ENCODE data around the gene GINS1. TPM values are rescaled to one million over a fixed set of nuclear protein-coding genes. Genes with fewer than 3 reads are reported as not detected.

GINS1 gene
- total RNA-seq, 1 donor from 2014 or later, result 6.6 TPM

DNA sequence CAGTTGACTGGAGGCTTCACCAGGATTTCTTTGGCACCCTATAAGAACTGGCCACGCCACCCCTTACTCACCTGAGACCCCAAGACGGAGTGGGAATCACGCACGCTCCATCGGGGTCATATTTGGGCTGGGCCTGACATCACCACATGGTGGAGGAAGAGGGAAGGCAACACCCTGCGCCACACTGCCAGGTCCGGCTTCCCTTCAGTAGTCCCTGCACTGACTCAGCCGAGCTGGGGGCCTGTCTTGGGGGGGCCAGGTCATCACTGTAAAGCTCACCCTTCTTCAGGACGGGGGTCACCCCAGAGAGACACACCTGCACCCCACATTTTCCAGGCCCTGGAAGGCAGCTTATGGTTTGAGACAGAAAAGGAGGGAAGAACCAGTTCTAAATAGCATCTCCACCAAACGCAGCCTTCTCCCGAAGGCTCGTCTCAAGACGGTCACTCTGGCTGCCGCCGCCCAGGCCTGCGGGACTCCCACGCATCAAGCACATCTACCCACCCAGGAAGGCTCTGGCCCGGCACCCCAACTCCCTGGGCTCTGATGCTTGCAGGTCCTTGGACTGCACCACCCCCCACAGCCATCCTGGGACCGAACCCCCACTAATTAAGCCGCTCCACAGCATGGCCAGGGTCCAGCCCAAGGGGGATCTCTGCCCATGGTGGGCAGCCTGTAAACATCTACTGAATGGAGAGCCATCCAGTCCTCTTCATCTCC, 51.8 kb downstream of the GINS1 start:
- Mint-ChIP-seq H3K4me3 (ENCODE audit: unreplicated experiment) (no peak overlapping the region), H3K4me1 (ENCODE audit: low read depth, unreplicated experiment) (no peaks in the 10 kb centered on the region), H3K9me3 (ENCODE audit: unreplicated experiment) (no peaks in the 10 kb centered on the region), H3K36me3 (ENCODE audit: low read depth, unreplicated experiment) (peaks cover 18% of the 10 kb centered on the region), H3K27ac (ENCODE audit: unreplicated experiment) (no peak overlapping the region), H3K27me3 (ENCODE audit: low read depth, unreplicated experiment) (no peaks in the 10 kb centered on the region)
- Histone ChIP-seq H2AFZ (ENCODE audit: low read depth, low read length) (no peak overlapping the region), H3K9me3 (ENCODE audit: insufficient read depth, low read depth, low read length) (no peaks in the 10 kb centered on the region), H3K4me3 (ENCODE audit: insufficient read depth, low read depth, low read length) (no peak overlapping the region), H3K27ac (ENCODE audit: low read depth, low read length) (no peak overlapping the region), H3K4me1 (ENCODE audit: insufficient read depth, low read length) (no peaks in the 10 kb centered on the region), H4K20me1 (ENCODE audit: insufficient read depth, low read length) (no peaks in the 10 kb centered on the region), H3K79me2 (ENCODE audit: insufficient read depth, low read length) (no peaks in the 10 kb centered on the region), H3K9ac (ENCODE audit: low read length) (no peak overlapping the region), H3K27me3 (ENCODE audit: insufficient read depth, low read length) (no peaks in the 10 kb centered on the region), H3K4me2 (ENCODE audit: low read length) (no peak overlapping the region), H3K36me3 (ENCODE audit: insufficient read depth, low read length) (no peaks in the 10 kb centered on the region)
- no peak for FAIRE-seq
- DNase-seq (ENCODE audit: low read depth), result no peak
- no peak for TF ChIP-seq CTCF (IDR thresholded peaks at IDR 0.05; ENCODE audit: insufficient read depth, low read depth, low read length)
- no peak for TF ChIP-seq EZH2 (IDR thresholded peaks at IDR 0.05; ENCODE audit: insufficient read depth, low read length)

- H3K4me1 Mint-ChIP-seq (ENCODE audit: low read depth, unreplicated experiment), result peaks cover 4% of the 10 kb centered on the region
- peaks cover 16% of the 10 kb centered on the region for H3K36me3 Mint-ChIP-seq (ENCODE audit: low read depth, unreplicated experiment)
- FAIRE-seq (no peak), DNase-seq (ENCODE audit: low read depth) (no peak)
- H3K9me3 Mint-ChIP-seq (ENCODE audit: unreplicated experiment), result no peaks in the 10 kb centered on the region
- Histone ChIP-seq H3K9me3 (ENCODE audit: insufficient read depth, low read depth, low read length) (no peaks in the 10 kb centered on the region), H4K20me1 (ENCODE audit: insufficient read depth, low read length) (no peaks in the 10 kb centered on the region), H3K4me2 (ENCODE audit: low read length) (no peak overlapping the region), H3K27me3 (ENCODE audit: insufficient read depth, low read length) (no peaks in the 10 kb centered on the region), H3K27ac (ENCODE audit: low read depth, low read length) (no peak overlapping the region), H3K9ac (ENCODE audit: low read length) (no peak overlapping the region), H3K4me3 (ENCODE audit: insufficient read depth, low read depth, low read length) (no peak overlapping the region), H3K4me1 (ENCODE audit: insufficient read depth, low read length) (no peaks in the 10 kb centered on the region), H3K36me3 (ENCODE audit: insufficient read depth, low read length) (no peaks in the 10 kb centered on the region), H2AFZ (ENCODE audit: low read depth, low read length) (no peak overlapping the region), H3K79me2 (ENCODE audit: insufficient read depth, low read length) (no peaks in the 10 kb centered on the region)
- no peaks in the 10 kb centered on the region for H3K27me3 Mint-ChIP-seq (ENCODE audit: low read depth, unreplicated experiment)
- H3K4me3 Mint-ChIP-seq (ENCODE audit: unreplicated experiment), result no peak overlapping the region
- TF ChIP-seq EZH2 (IDR thresholded peaks at IDR 0.05; ENCODE audit: insufficient read depth, low read length), result no peak
- no peak for TF ChIP-seq CTCF (IDR thresholded peaks at IDR 0.05; ENCODE audit: insufficient read depth, low read depth, low read length)
- no peak overlapping the region for H3K27ac Mint-ChIP-seq (ENCODE audit: unreplicated experiment)
These were observed 52.6 kb downstream of the GINS1 start for GRCh38 chr20:25459916-25460535.
